ACHN (cell line): ENCODE data around the gene PRPF8.
"Not testable (repeated sequence)": the region's sequence is repeated elsewhere in the genome, so short reads cannot be mapped to it uniquely, and the experiment has no call there.

Experiments
- DNase-seq: peaks from one replicate; pipeline ENCODE4 v3.0.0-alpha.2; 2015
- in situ Hi-C: cut with HindIII; loops from 2 replicates; pipeline ENCODE4 v1.10.0; 2017; ENCODE audit warnings: low sequenced_read_pairs, low pct_ligation_motif_present, low pct_unique_long_range_greater_than_20kb

PRPF8 gene

GRCh38 chr17:1684378-1685189 is at the start of gene PRPF8:
PRPF8 (minus strand) TSS chr17:1684867; CDS start chr17:1684571, 296 bp downstream.
- peak; percentile 99 for DNase-seq
- in situ Hi-C loops = no loop called here

GRCh38 chr17:1733759-1734158 is 49.1 kb upstream of the PRPF8 start:
- DNase-seq = no peak
- in situ Hi-C loops = loop anchor here (10.0 kb wide), 1 partner anchor 51 kb away; no protein-coding TSS in a partner anchor

GRCh38 chr17:1732833-1733321 is 48.2 kb upstream of the PRPF8 start:
- in situ Hi-C loops = loop anchor here (10.0 kb wide), 1 partner anchor 52 kb away; no protein-coding TSS in a partner anchor
- no peak for DNase-seq

GRCh38 chr17:1732241-1732832 is 47.7 kb upstream of the PRPF8 start:
- DNase-seq = no peak

GRCh38 chr17:1731194-1731506 is 46.5 kb upstream of the PRPF8 start:
- in situ Hi-C loops = loop anchor here (10.0 kb wide), 1 partner anchor 54 kb away; no protein-coding TSS in a partner anchor
- no peak for DNase-seq

More at GRCh38 chr17:1732241-1732832, 47.7 kb upstream of the PRPF8 start:
- in situ Hi-C loops = loop anchor here (10.0 kb wide), 1 partner anchor 52 kb away; no protein-coding TSS in a partner anchor

GRCh38 chr17:1730326-1731193 is 45.9 kb upstream of the PRPF8 start:
- peak; percentile 79 for DNase-seq
- in situ Hi-C loops = loop anchor here (10.0 kb wide), 1 partner anchor 54 kb away; no protein-coding TSS in a partner anchor

GRCh38 chr17:1729966-1730325 is 45.3 kb upstream of the PRPF8 start:
- DNase-seq = no peak
- in situ Hi-C loops = loop anchor here (10.0 kb wide), 1 partner anchor 55 kb away; no protein-coding TSS in a partner anchor

- no peak for DNase-seq
- in situ Hi-C loops = no loop called here
Observed at GRCh38 chr17:1727876-1728630, 43.4 kb upstream of the PRPF8 start.

- no peak for DNase-seq
- in situ Hi-C loops = no loop called here
Observed at GRCh38 chr17:1727258-1727789, 42.7 kb upstream of the PRPF8 start.

GRCh38 chr17:1726626-1727257 is 42.1 kb upstream of the PRPF8 start:
- in situ Hi-C loops = no loop called here
- no peak for DNase-seq

GRCh38 chr17:1725642-1726511 is 41.2 kb upstream of the PRPF8 start:
- in situ Hi-C loops = no loop called here
- no peak for DNase-seq

GRCh38 chr17:1724869-1725641 is 40.4 kb upstream of the PRPF8 start:
- DNase-seq = no peak
- in situ Hi-C loops = no loop called here

GRCh38 chr17:1724351-1724868 is 39.7 kb upstream of the PRPF8 start, which contains the start of gene WDR81:
WDR81 (plus strand) TSS chr17:1724704; CDS start chr17:1724960, 256 bp downstream.
- DNase-seq = peak; percentile 82
- in situ Hi-C loops = no loop called here

- in situ Hi-C loops, DNase-seq: not testable (repeated sequence)
Observed at GRCh38 chr17:1722022-1722421, 37.4 kb upstream of the PRPF8 start.

- DNase-seq = peak; percentile 66
- in situ Hi-C loops = no loop called here
Observed at GRCh38 chr17:1720856-1721386, 36.3 kb upstream of the PRPF8 start.
